Neural progenitor cell (in vitro differentiated cells): ENCODE measurements around the gene PPTC7.

Experiments
- CTCF ChIP-seq: fragments of 200-600 bp; sonication (generic); IDR thresholded peaks from 2 replicates; pipeline ENCODE4 v1.5.1; 2017; ENCODE audit warnings: antibody characterized with exemption, mild to moderate bottlenecking
- EZH2 ChIP-seq: fragments of 200-600 bp; sonication (generic); IDR thresholded peaks from 2 replicates; pipeline ENCODE4 v1.6.1; 2017; ENCODE audit warnings: antibody characterized with exemption, mild to moderate bottlenecking, moderate library complexity
- EZH2phosphoT487 ChIP-seq: fragments of 200-600 bp; sonication (generic); IDR thresholded peaks from 2 replicates; pipeline ENCODE4 v1.6.1; 2017; ENCODE audit warnings: antibody characterized with exemption

GRCh38 chr12:110561471-110562201 lies 21.5 kb downstream of the PPTC7 start:
- TF ChIP-seq CTCF (no peak), EZH2phosphoT487 (no peak), EZH2 (no peak)
